GM18526 (cell line): Measurements from ENCODE around the gene C4orf46.

Experiments used
- POLR2A ChIP-seq: IDR thresholded peaks from 3 replicates; pipeline ENCODE4 v1.6.1; 2011; ENCODE audit not compliant: insufficient read length; ENCODE audit errors: extremely low read depth

The C4orf46 gene

GRCh38 chr4:158656439-158656838 lies 15.2 kb downstream of the C4orf46 start:
- no peak for TF ChIP-seq POLR2A

GRCh38 chr4:158652920-158653319 lies 18.8 kb downstream of the C4orf46 start:
- TF ChIP-seq POLR2A, result no peak

- no peak for TF ChIP-seq POLR2A
Measured at GRCh38 chr4:158649111-158649680, 22.5 kb downstream of the C4orf46 start.

DNA sequence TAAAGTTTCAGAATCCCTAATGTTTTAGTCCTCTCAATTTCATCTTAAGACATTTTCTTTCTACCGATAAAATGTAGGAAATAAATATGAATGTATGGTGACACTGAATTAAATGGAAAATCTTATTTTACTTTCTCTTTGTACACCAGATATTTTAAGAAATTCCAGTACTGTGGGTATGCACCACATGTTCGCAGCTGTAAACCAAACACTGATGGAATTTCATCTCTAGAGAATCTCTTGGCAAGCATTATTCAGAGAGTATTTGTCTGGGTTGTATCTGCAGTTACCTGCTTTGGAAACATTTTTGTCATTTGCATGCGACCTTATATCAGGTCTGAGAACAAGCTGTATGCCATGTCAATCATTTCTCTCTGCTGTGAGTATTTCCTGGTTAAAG lies 26.9 kb downstream of the C4orf46 start:
- no peak for TF ChIP-seq POLR2A

DNA sequence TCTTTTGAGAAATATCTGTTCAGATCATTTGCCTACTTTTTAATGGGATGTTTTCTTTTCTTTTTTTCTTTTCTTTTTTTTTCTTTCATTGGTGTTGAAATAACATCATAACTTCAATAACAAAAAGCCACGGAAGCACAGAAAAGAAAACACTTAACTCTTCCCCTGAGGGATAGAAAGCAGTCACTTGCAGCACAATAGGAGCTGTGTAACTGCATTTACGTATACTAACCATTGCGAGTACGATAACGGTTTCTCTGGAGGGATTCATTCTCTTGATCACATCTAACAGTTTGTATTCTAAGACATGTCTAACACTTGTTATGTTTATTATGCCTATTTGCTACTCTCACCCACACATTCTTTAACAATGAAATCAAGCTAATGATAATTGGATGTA lies 27.3 kb downstream of the C4orf46 start:
- no peak for TF ChIP-seq POLR2A

DNA sequence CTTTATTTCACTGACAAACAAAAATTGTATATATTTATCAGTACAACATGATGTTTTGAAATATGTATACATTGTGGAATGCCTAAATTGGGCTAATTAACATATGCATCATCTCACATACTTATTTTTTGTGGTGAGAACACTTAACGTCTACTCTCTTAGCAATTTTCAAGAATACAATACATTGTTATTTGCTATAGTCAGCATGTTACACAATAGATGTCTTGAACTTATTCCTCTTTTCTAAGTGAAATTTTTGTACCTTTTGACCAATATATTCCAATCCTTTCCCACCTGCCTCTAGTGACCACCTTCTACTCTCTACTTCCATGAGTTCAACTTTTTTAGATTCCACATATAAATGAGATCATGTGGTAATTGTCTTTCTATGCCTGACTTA lies 35.1 kb downstream of the C4orf46 start:
- no peak for TF ChIP-seq POLR2A

DNA sequence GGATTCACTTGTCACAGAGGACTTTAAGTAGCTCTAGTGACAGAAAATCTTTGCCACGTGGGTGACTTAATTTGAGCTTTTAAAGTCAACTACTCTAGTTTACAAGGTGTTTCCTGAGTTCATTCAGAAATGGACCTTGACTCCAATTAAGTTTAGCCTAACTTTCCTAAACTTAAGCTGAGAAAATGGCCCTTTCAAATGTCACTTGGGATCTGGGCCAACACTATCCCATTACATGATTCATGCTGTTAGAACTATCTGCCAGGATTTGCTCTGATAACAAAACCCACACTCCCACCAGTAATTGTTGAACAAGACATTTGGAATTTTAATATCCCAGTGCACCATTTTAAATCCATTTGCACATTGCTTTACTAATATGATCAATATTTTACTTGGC lies 40.8 kb downstream of the C4orf46 start:
- TF ChIP-seq POLR2A, result no peak

DNA sequence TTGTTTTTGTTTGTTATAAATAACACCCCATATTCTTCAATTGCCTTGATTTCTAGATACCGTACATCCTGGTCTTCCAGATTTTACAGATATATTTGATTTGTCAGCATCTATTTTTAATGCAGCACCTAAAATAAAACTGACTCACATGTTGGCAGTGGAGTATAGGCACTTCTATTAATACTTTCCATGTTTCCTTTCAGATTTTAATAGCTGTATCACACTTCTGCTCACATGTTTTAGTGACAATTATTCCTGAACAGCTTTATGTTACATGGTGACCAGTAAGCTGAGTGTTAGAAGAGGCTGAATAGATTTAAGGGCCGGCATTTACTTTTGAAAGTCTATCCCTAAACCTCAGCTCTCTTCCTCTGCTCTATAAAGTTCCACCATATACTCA lies 46.1 kb downstream of the C4orf46 start:
- TF ChIP-seq POLR2A, result no peak

DNA sequence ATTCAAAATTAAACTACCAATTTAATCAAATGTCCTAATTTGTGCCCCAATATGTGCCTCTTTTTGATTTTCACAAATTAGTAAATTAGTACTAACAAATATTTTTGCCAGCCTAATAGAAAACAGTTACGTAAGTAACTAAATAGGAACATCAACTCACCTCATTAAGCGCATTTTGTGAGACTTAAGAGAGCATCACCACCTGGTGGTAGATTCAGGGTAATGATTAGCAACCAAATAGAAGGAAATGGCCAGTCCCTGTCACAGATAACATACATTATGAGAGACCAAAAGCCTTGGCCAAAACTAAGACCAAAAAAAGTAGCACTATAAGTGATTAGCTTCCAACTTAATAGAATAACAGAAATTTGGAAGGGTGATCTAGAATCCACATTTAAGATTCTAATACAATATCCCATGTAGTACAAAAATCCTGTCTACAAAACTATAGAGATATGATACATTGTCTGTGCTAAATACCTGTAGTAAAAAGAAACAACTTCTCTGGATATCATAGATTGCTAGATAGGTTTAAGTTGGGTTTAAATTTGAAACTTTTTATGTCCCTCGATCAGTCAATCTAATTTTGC lies 46.7 kb downstream of the C4orf46 start:
- TF ChIP-seq POLR2A, result no peak

GRCh38 chr4:158622251-158622650 lies 49.4 kb downstream of the C4orf46 start:
- TF ChIP-seq POLR2A, result no peak

- TF ChIP-seq POLR2A, result no peak
Measured at GRCh38 chr4:158621729-158622128, 50.0 kb downstream of the C4orf46 start.

GRCh38 chr4:158617956-158618355 lies 53.7 kb downstream of the C4orf46 start:
- TF ChIP-seq POLR2A, result no peak
